GM18507 (cell line): ENCODE data around the gene MYH7.
"Not testable (repeated sequence)": the region's sequence is repeated elsewhere in the genome, so short reads cannot be mapped to it uniquely, and the experiment has no call there.

ENCODE experiments used
- DNase-seq: peaks from one replicate; pipeline ENCODE4 v3.0.0; 2011; ENCODE audit warnings: low read depth; ENCODE audit not compliant: insufficient read length; ENCODE audit errors: extremely low spot score
- FAIRE-seq: peaks from 2 replicates; lab custom pipeline; 2011; peaks lifted over from hg19 to GRCh38; lab: Jason Lieb, UNC

MYH7 gene

DNA sequence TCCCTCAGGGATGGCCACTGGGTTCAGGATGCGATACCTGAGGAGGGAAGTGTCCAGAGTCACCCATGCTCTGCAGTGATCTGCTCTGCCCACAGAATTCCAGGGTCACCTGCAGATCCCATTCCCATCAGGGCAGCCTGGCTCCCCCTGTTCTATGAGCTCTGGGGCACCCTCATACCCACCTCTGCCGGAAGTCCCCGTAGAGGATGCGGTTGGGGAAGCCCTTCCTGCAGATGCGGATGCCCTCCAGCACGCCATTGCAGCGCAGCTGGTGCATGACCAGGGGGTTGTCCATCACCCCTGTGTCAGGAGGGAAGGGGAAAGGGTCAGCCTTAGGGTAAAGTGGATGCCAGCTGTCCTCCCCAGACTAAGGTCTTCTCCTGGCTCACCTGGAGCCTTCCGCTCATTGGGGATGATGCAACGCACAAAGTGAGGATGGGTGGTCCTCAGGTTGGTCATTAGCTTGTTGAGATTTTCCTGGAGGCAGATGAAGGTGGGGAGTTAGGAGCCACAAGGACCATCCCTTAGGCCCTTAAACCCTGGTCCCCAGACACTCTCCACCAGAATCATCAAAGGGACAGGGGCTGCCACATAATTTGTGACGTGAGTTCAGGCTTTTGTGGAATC lies 38.6 kb downstream of the MYH7 start:
- DNase-seq (no peak), FAIRE-seq (no peak)

DNA sequence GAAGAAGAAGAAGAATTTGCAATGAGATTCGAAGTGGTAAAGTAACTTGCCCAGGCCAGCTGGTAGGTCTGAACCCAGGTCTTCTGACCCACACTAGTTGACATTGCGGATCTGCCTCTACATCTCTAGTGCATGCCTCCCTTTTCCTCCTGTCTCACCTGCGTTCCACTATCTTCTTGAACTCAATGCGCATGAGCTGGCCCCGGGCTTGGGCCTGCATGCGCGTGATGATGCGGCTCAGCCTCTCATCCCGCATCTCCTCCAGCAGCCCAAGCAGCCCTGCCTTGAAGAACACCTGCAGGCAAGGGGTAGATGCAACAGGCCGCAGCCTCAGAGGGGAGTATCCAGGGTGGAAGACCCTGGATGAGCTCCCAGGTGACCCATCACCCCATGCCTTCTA lies 39.3 kb downstream of the MYH7 start:
- no peak for FAIRE-seq
- no peak for DNase-seq

DNA sequence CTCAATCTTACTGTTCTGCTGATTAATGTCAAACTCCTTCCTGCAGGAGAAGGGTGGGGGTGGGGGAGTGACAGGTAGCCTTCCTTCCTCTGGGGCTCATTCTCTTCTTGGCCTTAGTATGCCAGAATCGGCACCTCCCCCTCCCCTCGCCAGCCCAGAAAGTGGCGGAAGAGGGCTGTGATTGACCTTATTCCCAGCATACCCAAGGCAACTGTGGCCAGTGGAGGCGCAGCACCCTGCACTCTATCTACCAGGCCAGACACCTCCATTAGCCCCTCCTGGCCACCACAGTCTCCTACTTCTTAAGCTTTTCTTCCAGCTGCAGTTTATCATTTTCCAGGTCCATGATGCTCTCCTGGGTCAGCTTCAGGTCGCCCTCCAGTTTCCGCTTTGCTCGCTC lies 42.8 kb downstream of the MYH7 start:
- no peak for DNase-seq
- FAIRE-seq, result no peak

DNA sequence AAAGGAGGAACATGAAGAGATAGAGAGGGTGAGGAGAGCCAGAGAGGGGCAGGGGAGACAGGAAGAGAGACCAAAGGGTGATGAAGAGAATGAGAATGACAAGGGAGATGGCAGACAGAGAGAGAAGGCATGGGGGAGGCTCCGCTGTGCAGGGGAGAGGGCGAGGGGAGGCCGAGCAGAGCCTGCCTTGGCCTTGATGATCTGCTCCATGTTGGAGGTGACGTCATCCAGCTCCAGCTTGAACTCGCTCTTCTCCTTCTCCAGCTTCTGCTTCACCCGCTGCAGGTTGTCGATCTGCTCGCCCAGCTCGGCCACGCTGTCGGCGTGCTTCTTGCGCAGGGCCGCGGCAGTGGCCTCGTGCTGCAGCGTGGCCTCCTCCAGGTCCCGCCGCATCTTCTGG lies 45.6 kb downstream of the MYH7 start:
- not testable (repeated sequence) for DNase-seq, FAIRE-seq

DNA sequence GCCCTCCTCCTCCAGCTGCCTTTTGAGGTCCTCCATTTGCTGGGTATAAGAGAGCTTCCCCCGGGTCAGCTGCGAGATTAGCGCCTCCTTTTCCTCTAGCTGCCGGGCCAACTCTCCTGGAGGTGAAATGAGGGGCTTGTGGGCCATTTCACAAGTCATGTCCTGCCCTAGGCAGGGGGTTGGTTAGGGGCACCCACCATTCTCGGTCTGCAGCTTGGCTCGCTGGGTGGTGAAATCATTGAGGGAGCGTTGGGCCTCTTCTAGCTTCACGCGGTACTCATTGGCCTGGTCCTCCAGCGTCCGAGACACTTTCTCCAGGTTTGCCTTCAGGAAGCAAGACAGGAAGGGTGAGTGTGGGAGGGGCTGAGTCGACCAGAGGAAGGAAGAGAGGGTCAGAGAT lies 46.1 kb downstream of the MYH7 start:
- DNase-seq, result no peak
- no peak for FAIRE-seq

- DNase-seq (no peak), FAIRE-seq (no peak)
These were observed 46.5 kb downstream of the MYH7 start for GRCh38 chr14:23388996-23389395.

DNA sequence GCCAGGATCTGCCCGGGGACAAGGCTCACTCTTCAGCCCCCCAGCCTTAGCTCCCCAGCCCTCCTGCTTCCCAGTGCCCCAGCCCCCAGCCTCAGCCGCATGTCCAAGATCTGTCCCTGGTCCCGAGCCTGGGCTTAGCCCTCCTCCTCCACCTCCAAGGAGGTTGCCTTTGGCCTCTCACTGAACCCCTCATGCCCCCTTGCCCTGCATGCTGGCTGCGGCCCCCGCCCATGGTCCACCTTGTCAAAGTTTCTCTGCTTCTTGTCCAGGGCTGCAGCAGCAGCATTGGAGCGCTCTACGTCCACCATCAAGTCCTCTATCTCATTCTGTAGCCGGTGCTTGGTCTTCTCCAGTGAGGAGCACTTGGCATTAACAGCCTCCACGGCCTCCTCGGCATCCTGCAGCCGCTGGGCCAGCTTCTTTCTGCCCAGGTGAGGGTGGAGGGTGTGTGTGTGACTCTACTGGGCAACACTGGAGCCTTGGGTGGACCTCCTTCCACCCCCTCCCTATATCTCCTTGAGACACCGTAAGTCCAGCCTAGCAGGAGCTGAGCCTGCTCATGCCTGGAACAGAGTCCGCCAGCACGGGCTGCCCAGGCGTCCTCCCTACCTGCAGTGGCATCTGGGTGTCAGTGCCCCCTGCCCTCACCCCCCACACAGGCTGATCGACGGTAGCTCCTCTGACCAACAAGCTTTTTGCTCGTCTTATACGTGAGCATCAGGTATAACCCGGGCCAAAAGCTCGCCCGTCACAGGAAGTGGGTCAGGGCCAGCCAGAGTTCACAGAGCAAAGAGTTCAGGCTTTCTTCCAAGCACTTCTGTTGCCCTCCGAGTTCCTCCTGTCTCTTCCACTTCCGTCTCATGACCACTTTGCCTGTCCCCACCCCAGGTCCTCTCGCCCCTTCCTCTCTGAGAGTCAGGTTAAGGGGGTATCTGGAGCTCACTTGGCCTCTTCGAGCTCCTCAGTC lies 47.3 kb downstream of the MYH7 start:
- FAIRE-seq (no peak), DNase-seq (no peak)

DNA sequence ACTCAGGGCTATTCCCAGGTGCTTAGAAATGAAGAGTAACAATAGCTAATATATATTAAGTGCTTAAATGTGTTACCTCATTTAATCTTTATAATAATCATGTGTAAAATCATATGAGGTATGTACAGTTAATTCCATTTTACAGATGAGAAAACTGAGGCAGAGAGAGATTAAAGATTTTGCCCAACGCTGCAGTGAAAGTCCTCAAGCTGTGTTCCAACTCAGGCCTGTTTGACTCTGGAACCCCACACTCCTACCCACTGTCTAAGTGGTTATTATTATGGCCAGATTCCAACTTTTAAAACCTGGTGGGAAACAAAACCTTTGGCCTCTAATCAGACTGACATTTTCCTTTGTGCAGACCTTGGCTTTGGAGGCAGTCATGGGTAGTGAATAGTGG lies 48.5 kb downstream of the MYH7 start:
- FAIRE-seq, result no peak
- DNase-seq, result no peak

DNA sequence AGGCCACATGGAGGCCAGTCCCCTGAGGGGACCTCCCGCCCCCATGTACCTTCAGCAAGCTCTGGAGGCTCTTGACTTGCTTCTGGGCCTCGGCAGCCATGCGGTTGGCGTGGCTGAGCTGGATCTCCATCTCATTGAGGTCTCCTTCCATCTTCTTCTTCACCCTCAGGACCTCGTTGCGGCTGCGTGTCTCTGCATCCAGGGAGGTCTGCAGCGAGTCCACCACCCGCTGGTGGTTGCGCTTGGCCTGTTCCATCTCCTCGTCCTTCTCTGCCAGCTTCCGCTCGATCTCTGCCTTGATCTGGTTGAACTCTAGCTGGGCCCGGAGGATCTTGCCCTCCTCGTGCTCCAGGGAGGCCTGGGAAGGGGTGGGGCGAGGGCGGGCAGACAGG lies 49.2 kb downstream of the MYH7 start:
- not testable (repeated sequence) for FAIRE-seq, DNase-seq

GRCh38 chr14:23385642-23386265 lies 49.7 kb downstream of the MYH7 start:
- FAIRE-seq, result no peak
- no peak for DNase-seq

DNA sequence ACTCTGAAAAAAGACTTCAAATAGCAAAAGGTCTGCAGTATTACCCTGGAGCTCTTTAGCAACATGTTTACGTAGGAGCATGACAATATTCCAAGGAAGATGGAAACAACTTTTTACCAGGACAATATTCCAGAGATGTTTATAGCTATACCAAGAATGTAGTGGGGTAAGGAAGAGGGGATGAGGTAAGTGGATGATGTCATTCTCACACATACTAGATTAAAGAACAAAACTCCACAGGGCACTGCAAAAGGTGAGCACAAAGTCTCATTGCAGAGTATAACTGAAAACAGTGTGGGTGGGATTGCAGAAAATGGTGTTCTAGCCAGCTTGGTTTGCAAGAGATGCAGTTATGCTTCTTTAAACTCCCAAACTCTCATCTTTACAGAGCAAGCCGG lies 50.2 kb downstream of the MYH7 start:
- DNase-seq (no peak), FAIRE-seq (no peak)

DNA sequence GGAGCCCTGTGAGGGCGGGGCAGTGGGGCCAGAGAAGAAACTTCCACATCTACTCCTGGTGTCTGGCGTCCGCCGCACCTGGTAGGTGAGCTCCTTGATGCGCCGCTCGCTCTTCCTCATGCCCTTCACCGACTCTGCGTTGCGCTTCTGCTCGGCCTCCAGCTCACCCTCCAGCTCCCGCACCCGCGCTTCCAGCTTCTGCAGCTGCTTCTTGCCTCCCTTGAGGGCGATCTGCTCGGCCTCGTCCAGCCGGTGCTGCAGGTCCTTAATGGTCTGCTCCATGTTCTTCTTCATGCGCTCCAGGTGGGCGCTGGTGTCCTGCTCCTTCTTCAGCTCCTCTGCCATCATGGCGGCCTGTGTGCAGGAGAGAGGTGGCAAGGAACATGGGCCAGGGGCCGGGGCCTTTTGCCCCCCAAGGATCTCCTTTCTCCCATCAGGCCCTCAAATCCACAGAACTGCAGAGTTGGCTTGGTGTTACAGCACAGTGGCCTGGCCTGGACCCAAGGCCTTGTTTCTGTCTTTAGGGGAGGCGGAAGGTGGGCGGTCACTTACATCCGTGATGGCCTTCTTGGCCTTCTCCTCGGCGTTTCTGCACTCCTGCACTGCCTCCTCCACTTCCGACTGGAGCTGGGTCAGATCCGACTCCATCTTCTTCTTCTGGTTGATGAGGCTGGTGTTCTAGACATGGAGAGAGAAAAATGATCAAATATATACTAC lies 50.9 kb downstream of the MYH7 start:
- FAIRE-seq, result no peak
- DNase-seq, result no peak

DNA sequence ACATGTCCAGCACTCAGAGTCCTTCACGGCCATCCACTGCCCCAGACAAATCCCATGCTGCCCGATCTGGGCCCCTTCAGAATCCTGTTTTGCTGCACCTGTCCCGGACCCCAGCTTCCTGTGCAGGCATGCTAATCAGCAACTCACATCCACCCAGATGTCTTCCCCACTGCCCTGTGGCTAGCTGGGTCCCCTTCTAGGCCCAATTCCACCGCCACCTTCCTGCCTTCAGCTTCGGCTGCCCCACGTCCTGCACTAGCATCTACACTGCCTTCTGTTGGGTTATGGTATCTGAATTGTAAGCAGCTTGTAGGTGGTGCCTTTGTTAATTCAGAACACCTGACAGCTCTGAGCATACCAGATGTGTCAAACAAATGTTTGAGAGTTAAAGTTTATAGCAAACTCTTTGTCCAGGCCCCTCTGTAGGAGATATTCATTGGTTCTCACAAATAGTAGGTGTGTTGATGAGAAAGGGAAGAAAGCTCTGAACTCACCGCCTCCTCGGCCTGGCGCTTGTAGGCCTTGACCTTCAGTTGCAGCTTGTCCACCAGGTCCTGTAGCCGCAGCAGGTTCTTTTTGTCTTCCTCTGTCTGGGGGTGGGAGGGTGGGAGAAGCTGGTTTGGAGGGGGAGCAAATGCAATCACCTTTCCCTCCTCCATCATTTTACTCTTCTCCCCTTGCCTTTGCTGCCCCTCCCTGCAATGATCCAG lies 52.6 kb downstream of the MYH7 start:
- DNase-seq (no peak), FAIRE-seq (no peak)

GRCh38 chr14:23382276-23382675 lies 53.2 kb downstream of the MYH7 start:
- DNase-seq (no peak), FAIRE-seq (no peak)

GRCh38 chr14:23381871-23382270 lies 53.6 kb downstream of the MYH7 start:
- DNase-seq, result no peak
- FAIRE-seq, result no peak

GRCh38 chr14:23380976-23381375 lies 54.5 kb downstream of the MYH7 start:
- FAIRE-seq (no peak), DNase-seq (no peak)

GRCh38 chr14:23380197-23380914 lies 55.1 kb downstream of the MYH7 start:
- no peak for FAIRE-seq
- DNase-seq, result no peak

DNA sequence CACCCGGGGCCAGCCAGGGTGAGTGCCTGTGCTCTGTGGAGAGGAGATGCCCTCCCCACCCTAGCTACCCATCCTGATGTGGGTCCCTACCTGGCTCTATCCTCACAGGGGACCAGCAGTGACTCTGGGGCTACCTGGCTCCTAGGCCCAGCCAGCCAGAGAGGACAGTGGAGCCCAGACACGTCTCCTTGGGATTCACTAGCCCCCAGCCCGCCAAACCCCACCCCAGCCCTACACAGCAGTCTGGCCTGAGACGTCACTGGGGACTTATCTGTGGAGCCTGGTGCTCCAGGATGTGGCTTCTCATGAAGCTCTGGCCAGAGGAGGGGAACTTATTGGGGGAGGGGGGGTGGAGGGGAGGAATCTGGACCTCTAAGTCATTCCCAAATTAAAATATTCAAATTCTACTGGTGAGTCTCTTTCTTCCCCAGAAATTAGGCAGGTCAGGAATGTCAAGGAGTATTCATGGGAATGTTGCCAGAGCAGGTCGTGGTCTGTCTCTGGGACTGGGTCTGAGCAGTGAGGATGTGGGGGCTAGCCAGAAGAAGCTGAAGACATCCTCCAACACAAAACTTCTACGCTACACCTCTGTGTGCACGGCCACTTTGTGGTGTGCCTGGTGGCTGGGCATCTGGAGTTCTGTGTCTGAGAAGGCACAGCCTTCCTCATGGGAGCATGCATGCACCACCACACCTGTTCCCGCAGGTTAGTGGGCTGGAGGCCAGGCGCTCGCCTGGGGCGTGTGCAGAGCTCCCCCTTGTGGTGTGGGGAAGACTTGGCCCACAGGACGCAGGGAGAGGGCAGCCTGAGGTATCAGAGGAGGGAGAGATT lies 55.9 kb downstream of the MYH7 start:
- DNase-seq, result peak; percentile 62
- FAIRE-seq, result peak; percentile 73
